ENCODE data around the gene MSANTD1.

The MSANTD1 gene

GRCh38 chr4:3283483-3283882, 34.5 kb downstream of the MSANTD1 start:
- no peaks in the 10 kb centered on the region for H3K4me1 ChIP-seq (ENCODE audit: control insufficient read depth, insufficient read depth, low read length, poor library complexity, severe bottlenecking)

GRCh38 chr4:3283916-3284315, 35.0 kb downstream of the MSANTD1 start:
- no peaks in the 10 kb centered on the region for H3K27me3 ChIP-seq (replicated peaks; ENCODE audit: control insufficient read depth, insufficient read depth, low read length, poor library complexity, severe bottlenecking)
- no peak for DNase-seq

More at GRCh38 chr4:3283483-3283882, 34.5 kb downstream of the MSANTD1 start:
- Histone ChIP-seq H3K4me3 (ENCODE audit: insufficient read depth, low read depth, low read length, poor library complexity, severe bottlenecking) (no peak overlapping the region), H3K9me3 (ENCODE audit: control insufficient read depth, low read length) (no peaks in the 10 kb centered on the region), H3K27me3 (replicated peaks; ENCODE audit: control insufficient read depth, insufficient read depth, low read length, poor library complexity, severe bottlenecking) (no peaks in the 10 kb centered on the region), H3K36me3 (ENCODE audit: control insufficient read depth, insufficient read depth, low read length) (no peaks in the 10 kb centered on the region), H3K27ac (ENCODE audit: insufficient read depth, low read length, poor library complexity, severe bottlenecking) (no peak overlapping the region)
- no peak for DNase-seq

GRCh38 chr4:3284734-3285557, 36.0 kb downstream of the MSANTD1 start:
- no peak for DNase-seq
- no peak overlapping the region for H3K27ac ChIP-seq (ENCODE audit: insufficient read depth, low read length, poor library complexity, severe bottlenecking)
- no peaks in the 10 kb centered on the region for H3K4me1 ChIP-seq (ENCODE audit: control insufficient read depth, insufficient read depth, low read length, poor library complexity, severe bottlenecking)
- no peaks in the 10 kb centered on the region for H3K9me3 ChIP-seq (ENCODE audit: control insufficient read depth, low read length)
- no peaks in the 10 kb centered on the region for H3K36me3 ChIP-seq (ENCODE audit: control insufficient read depth, insufficient read depth, low read length)
- no peaks in the 10 kb centered on the region for H3K27me3 ChIP-seq (replicated peaks; ENCODE audit: control insufficient read depth, insufficient read depth, low read length, poor library complexity, severe bottlenecking)
- H3K4me3 ChIP-seq (ENCODE audit: insufficient read depth, low read depth, low read length, poor library complexity, severe bottlenecking), result no peak overlapping the region

More at GRCh38 chr4:3283916-3284315, 35.0 kb downstream of the MSANTD1 start:
- Histone ChIP-seq H3K36me3 (ENCODE audit: control insufficient read depth, insufficient read depth, low read length) (no peaks in the 10 kb centered on the region), H3K4me3 (ENCODE audit: insufficient read depth, low read depth, low read length, poor library complexity, severe bottlenecking) (no peak overlapping the region), H3K27ac (ENCODE audit: insufficient read depth, low read length, poor library complexity, severe bottlenecking) (no peak overlapping the region), H3K4me1 (ENCODE audit: control insufficient read depth, insufficient read depth, low read length, poor library complexity, severe bottlenecking) (no peaks in the 10 kb centered on the region), H3K9me3 (ENCODE audit: control insufficient read depth, low read length) (no peaks in the 10 kb centered on the region)

- H3K4me1 ChIP-seq (ENCODE audit: control insufficient read depth, insufficient read depth, low read length, poor library complexity, severe bottlenecking), result no peaks in the 10 kb centered on the region
- no peaks in the 10 kb centered on the region for H3K27me3 ChIP-seq (replicated peaks; ENCODE audit: control insufficient read depth, insufficient read depth, low read length, poor library complexity, severe bottlenecking)
- no peak overlapping the region for H3K27ac ChIP-seq (ENCODE audit: insufficient read depth, low read length, poor library complexity, severe bottlenecking)
- no peak for DNase-seq
- H3K36me3 ChIP-seq (ENCODE audit: control insufficient read depth, insufficient read depth, low read length), result no peaks in the 10 kb centered on the region
- H3K9me3 ChIP-seq (ENCODE audit: control insufficient read depth, low read length), result no peaks in the 10 kb centered on the region
- no peak overlapping the region for H3K4me3 ChIP-seq (ENCODE audit: insufficient read depth, low read depth, low read length, poor library complexity, severe bottlenecking)
These were observed 36.8 kb downstream of the MSANTD1 start for GRCh38 chr4:3285558-3286334.

GRCh38 chr4:3286335-3287175, 37.6 kb downstream of the MSANTD1 start:
- Histone ChIP-seq H3K27ac (ENCODE audit: insufficient read depth, low read length, poor library complexity, severe bottlenecking) (no peak overlapping the region), H3K4me3 (ENCODE audit: insufficient read depth, low read depth, low read length, poor library complexity, severe bottlenecking) (no peak overlapping the region), H3K4me1 (ENCODE audit: control insufficient read depth, insufficient read depth, low read length, poor library complexity, severe bottlenecking) (peaks cover 2% of the 10 kb centered on the region), H3K27me3 (replicated peaks; ENCODE audit: control insufficient read depth, insufficient read depth, low read length, poor library complexity, severe bottlenecking) (no peaks in the 10 kb centered on the region), H3K9me3 (ENCODE audit: control insufficient read depth, low read length) (no peaks in the 10 kb centered on the region), H3K36me3 (ENCODE audit: control insufficient read depth, insufficient read depth, low read length) (no peaks in the 10 kb centered on the region)
- no peak for DNase-seq

GRCh38 chr4:3287271-3287971, 38.5 kb downstream of the MSANTD1 start:
- H3K27me3 ChIP-seq (replicated peaks; ENCODE audit: control insufficient read depth, insufficient read depth, low read length, poor library complexity, severe bottlenecking), result no peaks in the 10 kb centered on the region
- H3K4me3 ChIP-seq (ENCODE audit: insufficient read depth, low read depth, low read length, poor library complexity, severe bottlenecking), result no peak overlapping the region
- no peak overlapping the region for H3K27ac ChIP-seq (ENCODE audit: insufficient read depth, low read length, poor library complexity, severe bottlenecking)
- H3K4me1 ChIP-seq (ENCODE audit: control insufficient read depth, insufficient read depth, low read length, poor library complexity, severe bottlenecking), result peaks cover 7% of the 10 kb centered on the region
- no peaks in the 10 kb centered on the region for H3K9me3 ChIP-seq (ENCODE audit: control insufficient read depth, low read length)
- no peak for DNase-seq
- H3K36me3 ChIP-seq (ENCODE audit: control insufficient read depth, insufficient read depth, low read length), result no peaks in the 10 kb centered on the region

GRCh38 chr4:3287972-3288570, 39.1 kb downstream of the MSANTD1 start:
- no peak overlapping the region for H3K4me3 ChIP-seq (ENCODE audit: insufficient read depth, low read depth, low read length, poor library complexity, severe bottlenecking)
- no peaks in the 10 kb centered on the region for H3K36me3 ChIP-seq (ENCODE audit: control insufficient read depth, insufficient read depth, low read length)
- H3K4me1 ChIP-seq (ENCODE audit: control insufficient read depth, insufficient read depth, low read length, poor library complexity, severe bottlenecking), result peaks cover 7% of the 10 kb centered on the region
- no peaks in the 10 kb centered on the region for H3K27me3 ChIP-seq (replicated peaks; ENCODE audit: control insufficient read depth, insufficient read depth, low read length, poor library complexity, severe bottlenecking)
- H3K27ac ChIP-seq (ENCODE audit: insufficient read depth, low read length, poor library complexity, severe bottlenecking), result no peak overlapping the region
- no peaks in the 10 kb centered on the region for H3K9me3 ChIP-seq (ENCODE audit: control insufficient read depth, low read length)
- DNase-seq, result no peak

GRCh38 chr4:3288571-3289094, 39.7 kb downstream of the MSANTD1 start:
- no peaks in the 10 kb centered on the region for H3K27me3 ChIP-seq (replicated peaks; ENCODE audit: control insufficient read depth, insufficient read depth, low read length, poor library complexity, severe bottlenecking)
- H3K4me1 ChIP-seq (ENCODE audit: control insufficient read depth, insufficient read depth, low read length, poor library complexity, severe bottlenecking), result peaks cover 7% of the 10 kb centered on the region

GRCh38 chr4:3290476-3290875, 41.5 kb downstream of the MSANTD1 start:
- DNase-seq, result no peak
- H3K27me3 ChIP-seq (replicated peaks; ENCODE audit: control insufficient read depth, insufficient read depth, low read length, poor library complexity, severe bottlenecking), result no peaks in the 10 kb centered on the region

More at GRCh38 chr4:3288571-3289094, 39.7 kb downstream of the MSANTD1 start:
- no peak for DNase-seq
- no peak overlapping the region for H3K27ac ChIP-seq (ENCODE audit: insufficient read depth, low read length, poor library complexity, severe bottlenecking)
- H3K36me3 ChIP-seq (ENCODE audit: control insufficient read depth, insufficient read depth, low read length), result no peaks in the 10 kb centered on the region
- H3K9me3 ChIP-seq (ENCODE audit: control insufficient read depth, low read length), result no peaks in the 10 kb centered on the region
- H3K4me3 ChIP-seq (ENCODE audit: insufficient read depth, low read depth, low read length, poor library complexity, severe bottlenecking), result no peak overlapping the region

More at GRCh38 chr4:3290476-3290875, 41.5 kb downstream of the MSANTD1 start:
- H3K36me3 ChIP-seq (ENCODE audit: control insufficient read depth, insufficient read depth, low read length), result no peaks in the 10 kb centered on the region
- H3K27ac ChIP-seq (ENCODE audit: insufficient read depth, low read length, poor library complexity, severe bottlenecking), result no peak overlapping the region
- no peak overlapping the region for H3K4me3 ChIP-seq (ENCODE audit: insufficient read depth, low read depth, low read length, poor library complexity, severe bottlenecking)
- H3K9me3 ChIP-seq (ENCODE audit: control insufficient read depth, low read length), result no peaks in the 10 kb centered on the region
- peaks cover 12% of the 10 kb centered on the region for H3K4me1 ChIP-seq (ENCODE audit: control insufficient read depth, insufficient read depth, low read length, poor library complexity, severe bottlenecking)

All from effector memory CD4-positive, alpha-beta T cell (primary cell).